RCC 7860 (cell line): ENCODE results near the gene APOB.
A peak's percentile ranks its signal among the peaks of the same experiment; 100 is the strongest.

ENCODE experiments used
- DNase-seq: peaks from one replicate; pipeline ENCODE4 v3.0.0-alpha.2; 2015; ENCODE audit warnings: low spot score
- FAIRE-seq: peaks from 2 replicates; lab custom pipeline; 2012; peaks lifted over from hg19 to GRCh38; lab: Jason Lieb, UNC

APOB gene

GRCh38 chr2:20989404-20989803 is 54.5 kb downstream of the APOB start:
- FAIRE-seq = no peak

GRCh38 chr2:20988905-20989304 is 55.0 kb downstream of the APOB start:
- FAIRE-seq (no peak), DNase-seq (no peak)

More at GRCh38 chr2:20989404-20989803, 54.5 kb downstream of the APOB start:
- DNase-seq = no peak

- no peak for DNase-seq
- FAIRE-seq = no peak
Observed at GRCh38 chr2:20986024-20986939, 57.6 kb downstream of the APOB start.

GRCh38 chr2:20985062-20985461 is 58.8 kb downstream of the APOB start:
- no peak for DNase-seq
- no peak for FAIRE-seq

- FAIRE-seq = no peak
- no peak for DNase-seq
Observed at GRCh38 chr2:20984408-20984807, 59.5 kb downstream of the APOB start.

GRCh38 chr2:20983844-20984243 is 60.0 kb downstream of the APOB start:
- DNase-seq = no peak
- no peak for FAIRE-seq

- no peak for FAIRE-seq
- DNase-seq = no peak
Observed at GRCh38 chr2:20982861-20983260, 61.0 kb downstream of the APOB start.

- DNase-seq = no peak
- FAIRE-seq = no peak
Observed at GRCh38 chr2:20977520-20978180, 66.2 kb downstream of the APOB start.

GRCh38 chr2:20976527-20976926 is 67.3 kb downstream of the APOB start:
- DNase-seq (no peak), FAIRE-seq (no peak)

- no peak for FAIRE-seq
- DNase-seq = no peak
Observed at GRCh38 chr2:20972792-20973565, 70.9 kb downstream of the APOB start.

GRCh38 chr2:20972110-20972509 is 71.8 kb downstream of the APOB start:
- FAIRE-seq (no peak), DNase-seq (no peak)

- FAIRE-seq = no peak
Observed at GRCh38 chr2:20970068-20970467, 73.8 kb downstream of the APOB start.

GRCh38 chr2:20966061-20966595 is 77.7 kb downstream of the APOB start:
- FAIRE-seq (no peak), DNase-seq (no peak)

More at GRCh38 chr2:20970068-20970467, 73.8 kb downstream of the APOB start:
- DNase-seq = no peak

GRCh38 chr2:20965221-20965620 is 78.7 kb downstream of the APOB start:
- DNase-seq = no peak
- no peak for FAIRE-seq

- DNase-seq = no peak
- FAIRE-seq = no peak
Observed at GRCh38 chr2:20963867-20964266, 80.0 kb downstream of the APOB start.

GRCh38 chr2:20962939-20963557 is 80.8 kb downstream of the APOB start:
- DNase-seq (peak; percentile 11), FAIRE-seq (no peak)

GRCh38 chr2:20961858-20962257 is 82.0 kb downstream of the APOB start:
- DNase-seq (no peak), FAIRE-seq (no peak)

GRCh38 chr2:20960003-20960402 is 83.9 kb downstream of the APOB start:
- FAIRE-seq (no peak), DNase-seq (no peak)

- no peak for FAIRE-seq
Observed at GRCh38 chr2:20959252-20959651, 84.6 kb downstream of the APOB start.

GRCh38 chr2:20957788-20958525 is 85.9 kb downstream of the APOB start:
- DNase-seq (no peak), FAIRE-seq (no peak)

More at GRCh38 chr2:20959252-20959651, 84.6 kb downstream of the APOB start:
- no peak for DNase-seq
